Body of pancreas (tissue), 4 donors: ENCODE data around the gene ERC1.

ENCODE experiments used
- POLR2A ChIP-seq, 3 donors: fragments of 450-650 bp; IDR thresholded peaks; one replicate each; pipeline ENCODE4 v1.6.1; 2016; ENCODE audit warnings: antibody characterized with exemption in 3 of 3, mild to moderate bottlenecking in 2 of 3
- TF ChIP-seq, protein P1 (sequence below), 7 experiments: fragments of 450-650 bp in 4 of 7; fragments of 200-600 bp in 3 of 7; sonication (generic) in 3 of 7; IDR thresholded peaks; one replicate each; pipeline ENCODE4 v1.5.1; 2016 to 2019; ENCODE audit warnings: antibody characterized with exemption in 7 of 7

DNA sequence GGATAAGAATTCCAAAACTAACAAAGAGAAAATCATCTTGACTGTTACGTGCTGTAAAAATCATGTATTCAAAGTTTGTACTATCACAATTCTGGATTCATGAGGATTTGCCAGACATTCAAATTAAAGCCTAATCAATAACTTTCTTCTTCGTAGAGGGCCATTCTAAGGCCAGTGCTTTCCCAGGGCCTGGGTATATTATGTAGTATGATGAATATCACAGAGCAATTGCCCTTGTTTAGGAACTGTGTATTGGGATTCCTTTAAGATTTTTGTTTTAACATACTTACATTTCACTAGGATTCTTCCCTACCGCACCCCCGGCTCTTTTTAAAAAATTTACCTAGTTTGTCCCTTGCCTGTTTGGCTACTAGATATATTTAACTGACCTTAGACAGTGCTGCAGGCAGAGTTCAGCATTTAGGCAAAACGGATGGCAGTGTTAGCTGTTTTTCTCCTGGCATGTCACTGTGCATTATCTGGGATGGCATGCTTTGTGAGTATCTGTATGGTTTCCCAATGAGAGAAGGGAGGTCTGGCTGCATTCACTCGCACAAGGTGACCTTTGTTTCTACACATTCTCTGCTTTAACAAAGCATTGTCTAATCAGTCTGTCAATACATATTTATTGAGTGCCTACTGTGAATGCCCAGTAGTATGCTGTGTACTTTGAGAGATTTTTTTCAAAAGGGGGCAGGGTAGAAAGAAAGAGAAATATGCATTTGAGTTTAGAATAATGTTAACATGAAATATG lies 63.3 kb downstream of the ERC1 start:
- TF ChIP-seq, protein P1, sequence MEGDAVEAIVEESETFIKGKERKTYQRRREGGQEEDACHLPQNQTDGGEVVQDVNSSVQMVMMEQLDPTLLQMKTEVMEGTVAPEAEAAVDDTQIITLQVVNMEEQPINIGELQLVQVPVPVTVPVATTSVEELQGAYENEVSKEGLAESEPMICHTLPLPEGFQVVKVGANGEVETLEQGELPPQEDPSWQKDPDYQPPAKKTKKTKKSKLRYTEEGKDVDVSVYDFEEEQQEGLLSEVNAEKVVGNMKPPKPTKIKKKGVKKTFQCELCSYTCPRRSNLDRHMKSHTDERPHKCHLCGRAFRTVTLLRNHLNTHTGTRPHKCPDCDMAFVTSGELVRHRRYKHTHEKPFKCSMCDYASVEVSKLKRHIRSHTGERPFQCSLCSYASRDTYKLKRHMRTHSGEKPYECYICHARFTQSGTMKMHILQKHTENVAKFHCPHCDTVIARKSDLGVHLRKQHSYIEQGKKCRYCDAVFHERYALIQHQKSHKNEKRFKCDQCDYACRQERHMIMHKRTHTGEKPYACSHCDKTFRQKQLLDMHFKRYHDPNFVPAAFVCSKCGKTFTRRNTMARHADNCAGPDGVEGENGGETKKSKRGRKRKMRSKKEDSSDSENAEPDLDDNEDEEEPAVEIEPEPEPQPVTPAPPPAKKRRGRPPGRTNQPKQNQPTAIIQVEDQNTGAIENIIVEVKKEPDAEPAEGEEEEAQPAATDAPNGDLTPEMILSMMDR (IDR thresholded peaks at IDR 0.05): no peak
- no peak for TF ChIP-seq POLR2A (IDR thresholded peaks at IDR 0.05)
